GM21447 (cell line): ENCODE measurements around the gene CHMP2A.

Experiments used
- ATAC-seq: cut with Tn5 transposase; IDR thresholded peaks from one replicate; pipeline ENCODE4 v1.9.1; 2021; ENCODE audit not compliant: unreplicated experiment

CHMP2A gene

DNA sequence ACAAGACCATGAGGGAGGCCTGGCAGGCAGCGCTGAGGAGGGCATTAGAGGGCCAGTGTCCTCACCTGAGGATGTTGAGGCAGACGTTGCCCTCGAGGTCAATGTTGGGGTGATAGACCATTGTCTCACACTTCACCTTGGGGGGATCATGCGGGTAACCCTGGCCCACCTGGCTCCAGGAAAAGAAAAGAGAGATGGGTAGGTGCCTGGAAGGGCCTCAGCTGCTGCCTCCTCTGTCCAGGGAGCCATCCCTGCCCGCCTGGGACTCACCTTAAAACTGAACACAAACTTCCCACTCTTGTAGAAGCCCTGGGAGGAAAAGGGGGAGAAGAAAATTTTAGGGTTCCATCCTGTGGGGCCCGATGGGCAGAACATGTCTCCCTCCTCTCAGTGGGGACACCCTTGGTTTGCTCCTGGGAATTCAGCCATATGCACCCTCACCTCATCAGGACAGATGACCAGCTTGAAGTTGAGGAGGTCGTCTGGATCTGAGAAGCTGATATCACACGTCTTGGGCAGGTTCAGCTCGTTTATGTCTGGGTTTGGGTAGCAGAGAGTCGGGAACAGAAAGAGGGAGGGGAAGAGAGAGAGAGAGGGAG is 1.8 kb upstream of the CHMP2A start:
- no peak for ATAC-seq

DNA sequence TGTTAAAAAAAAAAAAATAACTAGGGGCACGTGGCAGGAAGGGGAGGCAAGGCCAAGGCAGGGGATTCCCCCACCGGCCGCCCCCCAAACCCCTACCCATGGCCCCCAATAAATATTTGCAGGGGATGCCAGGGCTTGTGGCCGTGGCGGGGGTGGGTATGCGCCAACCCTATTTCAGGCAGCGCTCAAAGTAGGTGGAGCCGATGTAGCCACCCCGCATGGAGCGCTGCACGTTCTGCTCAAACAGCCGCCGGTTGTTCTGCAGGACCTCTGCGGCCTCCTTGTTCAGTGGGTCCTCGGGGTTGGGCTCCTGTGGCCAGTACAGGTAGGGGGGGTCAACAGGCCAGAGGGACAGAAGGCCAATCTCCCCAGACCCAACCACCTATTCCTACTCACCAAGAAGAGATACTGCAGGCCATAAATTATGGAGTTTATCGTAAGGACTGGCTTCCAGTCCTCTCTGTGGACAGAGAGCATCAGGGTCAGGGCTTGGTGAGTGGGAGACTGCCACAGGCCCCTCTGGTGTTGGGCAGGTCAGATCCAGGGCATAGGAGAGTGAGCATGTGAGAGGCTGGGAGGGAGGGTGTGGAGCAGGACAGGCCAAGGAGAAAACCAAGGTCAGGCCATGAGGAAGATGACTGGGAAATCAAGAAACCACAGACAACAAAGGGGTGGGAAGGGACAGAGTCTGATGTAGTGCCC is 1.2 kb upstream of the CHMP2A start:
- ATAC-seq, result no peak

DNA sequence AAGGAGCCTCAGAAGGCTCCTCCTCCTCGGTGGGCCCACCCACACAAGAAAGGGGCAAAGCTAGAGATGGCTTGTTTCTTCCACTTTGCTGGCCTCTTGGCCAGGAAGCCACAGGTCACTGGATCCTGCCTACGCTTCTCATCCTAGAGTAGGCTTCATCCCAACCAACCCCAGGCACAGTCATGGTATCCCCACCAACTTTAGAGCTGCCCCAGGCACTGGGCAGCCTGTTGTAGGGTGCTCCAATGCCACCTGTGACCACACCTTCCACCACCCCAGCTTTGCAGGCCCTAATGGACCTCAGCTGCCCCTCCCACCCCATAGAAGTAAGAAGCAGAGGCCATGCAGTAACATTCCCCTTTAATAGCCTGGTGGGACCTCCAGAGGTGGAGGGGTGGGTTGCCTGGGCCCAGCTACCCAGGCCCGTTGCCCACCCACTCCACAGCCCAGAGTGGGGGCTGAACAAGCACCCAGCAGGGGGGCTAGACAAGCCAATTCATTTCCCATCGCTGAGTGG is 522 bp upstream of the CHMP2A start:
- ATAC-seq, result no peak

DNA sequence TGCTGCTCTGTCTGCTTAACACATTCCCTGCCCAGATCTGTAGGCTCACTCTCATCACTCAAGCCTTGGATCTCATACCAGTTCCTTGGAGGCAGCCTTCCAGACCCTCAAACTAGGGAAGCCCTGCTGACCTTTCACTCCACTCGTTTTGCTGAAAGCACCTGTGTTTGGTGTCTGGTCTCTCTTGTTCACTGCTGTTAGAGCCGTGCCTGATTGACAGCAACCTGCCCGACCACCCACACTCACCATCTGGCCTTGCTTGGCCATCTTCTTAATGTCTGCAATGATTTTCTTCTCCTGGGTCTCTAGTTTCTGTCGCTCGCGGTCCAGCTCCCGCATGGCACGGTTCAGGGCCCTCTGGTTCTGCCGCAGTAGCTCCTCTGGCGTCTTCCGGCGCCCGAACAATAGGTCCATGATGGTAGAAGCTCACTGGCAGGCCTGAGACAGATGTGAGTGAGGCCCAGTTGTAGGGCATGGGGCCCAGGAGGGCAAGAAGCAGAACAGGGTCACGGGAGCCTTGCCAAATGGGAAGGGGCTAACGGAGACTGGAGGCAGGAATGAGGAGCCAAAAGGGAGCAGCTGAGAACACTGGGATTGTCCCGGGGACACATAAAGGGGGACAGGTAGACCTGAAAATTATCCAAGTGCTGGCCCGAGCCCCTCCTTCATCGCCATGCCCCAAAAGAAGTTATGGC is 959 bp downstream of the CHMP2A start:
- no peak for ATAC-seq

DNA sequence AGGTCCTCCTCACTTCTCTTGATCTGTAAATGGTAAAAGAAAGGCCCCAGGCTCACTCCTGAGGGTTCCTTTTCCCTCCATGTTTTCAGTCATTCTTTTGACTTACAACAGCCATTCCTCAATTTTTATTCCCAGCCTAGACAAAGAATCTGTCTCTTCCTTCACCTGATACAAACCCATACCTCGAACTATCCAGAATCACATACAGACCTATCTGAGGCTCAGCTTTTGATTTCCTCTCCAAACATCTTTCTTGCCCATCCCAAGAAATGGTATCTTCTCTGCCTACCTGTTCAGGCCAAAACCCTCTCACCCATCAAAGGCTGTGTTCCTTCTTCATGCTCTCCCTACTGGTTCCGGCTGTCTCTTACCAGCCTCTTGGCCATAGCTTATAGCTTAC is 2.2 kb downstream of the CHMP2A start:
- no peak for ATAC-seq

DNA sequence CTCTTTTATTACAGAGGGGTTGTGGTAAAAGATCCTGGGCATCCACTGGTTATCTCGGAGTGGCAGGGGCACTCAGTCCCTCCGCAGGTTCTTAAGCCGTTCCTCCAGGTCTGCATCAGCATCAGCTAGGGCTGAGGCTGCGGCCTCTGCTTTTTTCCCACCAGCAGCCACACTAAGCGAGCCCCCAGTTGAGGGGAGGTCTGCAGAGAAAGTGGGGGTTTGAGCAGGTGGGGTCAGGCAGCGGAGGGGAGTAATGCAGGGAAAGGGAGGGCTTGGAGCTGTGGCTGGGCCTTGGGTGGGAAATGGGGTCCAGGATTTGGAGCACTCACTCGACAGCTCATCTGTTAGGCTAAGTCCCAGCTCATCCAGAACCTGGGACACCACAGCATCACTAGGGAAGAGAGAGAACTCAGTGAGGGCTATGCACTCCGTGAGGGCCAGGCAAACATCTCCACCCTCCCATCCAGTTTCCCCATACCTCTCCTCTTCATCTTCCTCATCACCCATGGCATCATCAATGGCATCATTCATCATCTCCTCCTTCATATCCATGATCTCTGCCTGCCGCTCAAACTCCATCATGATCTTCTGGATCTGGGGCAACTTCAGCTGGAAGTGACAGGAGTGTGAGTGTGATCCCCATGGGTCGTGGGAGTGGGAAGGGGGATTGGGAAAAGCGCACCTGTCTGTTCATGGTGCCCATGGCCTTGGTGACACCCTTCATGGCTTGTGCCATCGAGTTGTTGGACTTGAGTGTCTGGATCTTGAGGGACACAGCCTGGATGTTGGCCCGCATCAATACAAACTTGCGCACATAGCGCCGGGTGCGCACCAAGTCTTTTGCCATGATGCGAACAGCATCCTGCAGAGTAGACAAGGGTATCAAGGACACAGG is 3.1 kb downstream of the CHMP2A start:
- no peak for ATAC-seq

DNA sequence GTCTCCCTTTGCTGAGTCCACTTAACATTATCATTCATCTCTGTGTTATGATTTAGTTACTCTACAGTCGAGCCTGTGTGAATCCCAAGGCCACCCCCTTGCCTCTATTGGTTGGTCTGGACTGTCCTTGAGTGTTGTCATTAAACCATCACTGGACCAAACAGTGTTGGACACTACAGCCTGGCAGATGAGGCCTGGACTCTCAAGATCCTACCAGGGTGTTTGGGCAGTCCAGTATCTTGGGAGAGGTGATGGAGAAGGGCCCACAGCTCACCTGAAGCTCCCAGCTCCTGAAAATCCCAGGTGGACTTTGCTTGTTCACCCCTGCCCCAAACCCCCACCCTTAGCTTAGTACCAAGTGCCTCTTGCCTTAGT is 3.8 kb downstream of the CHMP2A start:
- ATAC-seq, result no peak

DNA sequence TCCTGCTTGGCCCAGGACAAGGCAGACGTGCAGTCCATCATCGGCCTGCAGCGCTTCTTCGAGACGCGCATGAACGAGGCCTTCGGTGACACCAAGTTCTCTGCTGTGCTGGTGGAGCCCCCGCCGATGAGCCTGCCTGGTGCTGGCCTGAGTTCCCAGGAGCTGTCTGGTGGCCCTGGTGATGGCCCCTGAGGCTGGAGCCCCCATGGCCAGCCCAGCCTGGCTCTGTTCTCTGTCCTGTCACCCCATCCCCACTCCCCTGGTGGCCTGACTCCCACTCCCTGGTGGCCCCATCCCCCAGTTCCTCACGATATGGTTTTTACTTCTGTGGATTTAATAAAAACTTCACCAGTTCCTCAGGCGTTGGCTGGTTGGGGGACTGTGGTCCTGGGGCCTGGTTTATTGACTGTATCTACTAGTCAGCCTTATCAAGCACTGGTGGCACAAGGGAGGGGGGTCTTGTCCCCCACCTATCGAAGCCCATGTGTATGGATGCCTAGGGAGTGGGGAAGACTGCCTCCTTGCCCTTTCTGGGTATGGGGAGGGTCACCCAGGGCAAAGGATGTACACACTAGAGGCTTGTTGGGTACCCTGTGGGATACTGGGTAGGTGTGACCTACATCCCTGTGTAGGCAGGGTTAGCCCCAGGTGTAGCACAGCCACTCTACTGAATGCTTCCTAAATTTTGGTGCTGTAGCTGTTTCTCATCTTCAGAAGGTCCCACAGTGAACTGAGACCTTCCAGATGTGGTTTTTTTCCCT is 4.4 kb downstream of the CHMP2A start:
- ATAC-seq, result no peak

DNA sequence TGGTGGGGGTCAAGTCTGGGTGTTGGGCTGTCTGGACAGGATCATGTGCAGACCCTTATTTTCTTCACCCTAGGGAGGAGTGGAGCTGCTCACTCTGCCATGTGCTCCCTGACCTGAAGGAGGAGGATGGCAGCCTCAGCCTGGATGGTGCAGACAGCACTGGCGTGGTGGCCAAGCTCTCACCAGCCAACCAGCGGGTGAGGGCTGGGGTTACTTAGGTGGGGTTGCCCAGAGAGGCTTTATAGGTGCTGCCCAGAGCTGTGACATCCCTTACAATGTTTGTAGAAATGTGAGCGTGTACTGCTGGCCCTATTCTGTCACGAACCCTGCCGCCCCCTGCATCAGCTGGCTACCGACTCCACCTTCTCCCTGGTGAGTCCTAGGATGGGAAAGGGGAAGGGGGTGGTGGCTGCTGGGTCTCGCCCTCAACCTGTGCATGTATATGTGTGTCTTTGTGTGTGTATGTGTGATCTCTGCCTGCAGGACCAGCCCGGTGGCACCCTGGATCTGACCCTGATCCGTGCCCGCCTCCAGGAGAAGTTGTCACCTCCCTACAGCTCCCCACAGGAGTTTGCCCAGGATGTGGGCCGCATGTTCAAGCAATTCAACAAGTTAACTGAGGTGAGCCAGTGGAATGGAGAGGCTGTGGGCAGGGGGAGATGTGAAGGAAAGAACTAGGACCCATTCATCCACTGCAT is 5.1 kb downstream of the CHMP2A start:
- ATAC-seq, result no peak

DNA sequence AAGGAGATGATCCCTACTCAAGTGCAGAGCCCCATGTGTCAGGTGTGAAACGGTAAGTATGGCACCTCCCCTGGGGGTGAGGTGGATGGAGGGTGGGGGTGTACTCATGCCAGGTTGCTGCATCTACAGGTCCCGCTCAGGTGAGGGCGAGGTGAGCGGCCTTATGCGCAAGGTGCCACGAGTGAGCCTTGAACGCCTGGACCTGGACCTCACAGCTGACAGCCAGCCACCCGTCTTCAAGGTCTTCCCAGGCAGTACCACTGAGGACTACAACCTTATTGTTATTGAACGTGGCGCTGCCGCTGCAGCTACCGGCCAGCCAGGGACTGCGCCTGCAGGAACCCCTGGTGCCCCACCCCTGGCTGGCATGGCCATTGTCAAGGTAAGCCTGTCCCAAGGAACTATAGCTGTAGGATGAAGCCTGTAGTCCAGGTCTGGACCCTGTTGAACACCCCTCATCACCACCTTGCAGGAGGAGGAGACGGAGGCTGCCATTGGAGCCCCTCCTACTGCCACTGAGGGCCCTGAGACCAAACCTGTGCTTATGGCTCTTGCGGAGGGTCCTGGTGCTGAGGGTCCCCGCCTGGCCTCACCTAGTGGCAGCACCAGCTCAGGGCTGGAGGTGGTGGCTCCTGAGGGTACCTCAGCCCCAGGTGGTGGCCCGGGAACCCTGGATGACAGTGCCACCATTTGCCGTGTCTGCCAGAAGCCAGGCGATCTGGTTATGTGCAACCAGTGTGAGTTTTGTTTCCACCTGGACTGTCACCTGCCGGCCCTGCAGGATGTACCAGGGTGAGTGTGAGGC is 5.8 kb downstream of the CHMP2A start:
- no peak for ATAC-seq

DNA sequence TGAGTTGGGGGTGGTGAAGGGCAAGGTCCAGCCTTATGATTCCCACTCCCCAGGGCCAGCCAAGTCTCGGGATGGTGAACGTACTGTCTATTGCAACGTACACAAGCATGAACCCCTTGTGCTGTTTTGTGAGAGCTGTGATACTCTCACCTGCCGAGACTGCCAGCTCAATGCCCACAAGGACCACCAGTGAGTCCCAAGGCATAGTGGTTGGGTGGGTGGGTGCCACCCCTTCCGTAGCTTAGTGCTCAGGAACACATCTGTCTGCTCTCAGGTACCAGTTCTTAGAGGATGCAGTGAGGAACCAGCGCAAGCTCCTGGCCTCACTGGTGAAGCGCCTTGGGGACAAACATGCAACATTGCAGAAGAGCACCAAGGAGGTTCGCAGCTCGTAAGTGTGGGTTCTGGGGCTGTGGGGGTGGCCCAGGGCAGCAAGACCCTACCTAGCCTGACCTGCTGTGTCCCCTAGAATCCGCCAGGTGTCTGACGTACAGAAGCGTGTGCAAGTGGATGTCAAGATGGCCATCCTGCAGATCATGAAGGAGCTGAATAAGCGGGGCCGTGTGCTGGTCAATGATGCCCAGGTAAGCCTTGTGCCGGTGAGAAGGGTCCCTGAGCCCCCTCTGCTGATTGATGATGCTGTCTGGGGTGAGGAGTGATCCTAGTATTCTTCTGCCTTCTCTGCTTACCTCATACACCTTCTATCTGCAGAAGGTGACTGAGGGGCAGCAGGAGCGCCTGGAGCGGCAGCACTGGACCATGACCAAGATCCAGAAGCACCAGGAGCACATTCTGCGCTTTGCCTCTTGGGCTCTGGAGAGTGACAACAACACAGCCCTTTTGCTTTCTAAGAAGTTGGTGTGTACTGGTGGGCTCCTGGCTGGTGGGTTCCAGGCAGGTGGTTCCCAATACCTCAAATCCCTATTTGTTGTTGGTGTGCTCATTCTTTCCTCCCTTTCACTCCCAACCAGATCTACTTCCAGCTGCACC is 7.3 kb downstream of the CHMP2A start:
- ATAC-seq, result no peak

DNA sequence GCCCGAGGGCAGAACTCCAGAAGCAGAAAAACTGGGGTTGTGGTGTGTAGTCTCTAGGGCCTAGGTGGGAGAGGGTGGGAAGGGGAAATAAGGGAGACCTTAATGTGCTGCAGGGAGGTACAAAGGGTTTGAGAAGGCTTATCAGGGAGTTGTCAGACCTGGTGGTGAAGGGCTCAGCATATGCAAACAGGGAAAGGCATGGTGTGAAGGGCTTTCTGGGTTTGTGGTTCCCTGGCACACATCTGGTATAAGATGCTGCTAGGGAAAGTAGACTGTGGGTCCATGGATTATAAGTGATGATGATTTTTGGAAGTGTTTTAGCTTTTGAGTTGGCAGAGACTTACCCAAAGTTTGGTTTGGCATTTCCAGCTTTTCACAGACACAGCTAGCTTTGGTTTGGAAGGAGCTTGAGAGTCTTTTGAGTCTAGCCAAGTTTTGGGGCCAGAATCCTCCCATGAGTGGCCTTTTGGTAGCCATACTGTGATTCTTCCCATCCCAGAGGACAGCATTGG is 8.8 kb downstream of the CHMP2A start:
- no peak for ATAC-seq

DNA sequence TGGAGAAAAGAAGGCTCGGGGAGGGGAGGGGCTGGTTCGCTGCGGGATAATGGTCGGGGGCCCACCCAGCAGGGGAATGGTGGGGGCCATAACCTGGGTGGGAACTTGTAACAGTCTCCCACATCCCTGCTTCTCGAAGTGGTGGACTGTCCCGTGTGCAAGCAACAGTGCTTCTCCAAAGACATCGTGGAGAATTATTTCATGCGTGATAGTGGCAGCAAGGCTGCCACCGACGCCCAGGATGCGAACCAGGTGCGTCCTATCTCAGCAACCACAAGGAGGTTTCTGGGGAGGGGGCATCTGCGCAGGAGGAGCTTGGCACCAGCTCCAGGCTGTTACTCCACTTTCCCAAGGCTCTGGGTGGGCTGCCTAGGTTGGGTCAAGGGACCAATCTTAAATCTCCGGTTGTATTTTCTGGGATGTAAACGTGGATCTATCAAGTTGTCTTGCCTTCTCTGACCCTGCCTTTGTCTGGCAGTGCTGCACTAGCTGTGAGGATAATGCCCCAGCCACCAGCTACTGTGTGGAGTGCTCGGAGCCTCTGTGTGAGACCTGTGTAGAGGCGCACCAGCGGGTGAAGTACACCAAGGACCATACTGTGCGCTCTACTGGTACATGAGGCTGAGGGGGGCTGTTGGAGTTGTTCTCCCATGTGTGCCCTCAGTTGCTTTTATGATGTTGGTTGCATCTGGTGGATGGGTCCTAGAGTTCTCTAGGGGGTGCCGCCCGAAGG is 9.5 kb downstream of the CHMP2A start:
- ATAC-seq, result no peak

DNA sequence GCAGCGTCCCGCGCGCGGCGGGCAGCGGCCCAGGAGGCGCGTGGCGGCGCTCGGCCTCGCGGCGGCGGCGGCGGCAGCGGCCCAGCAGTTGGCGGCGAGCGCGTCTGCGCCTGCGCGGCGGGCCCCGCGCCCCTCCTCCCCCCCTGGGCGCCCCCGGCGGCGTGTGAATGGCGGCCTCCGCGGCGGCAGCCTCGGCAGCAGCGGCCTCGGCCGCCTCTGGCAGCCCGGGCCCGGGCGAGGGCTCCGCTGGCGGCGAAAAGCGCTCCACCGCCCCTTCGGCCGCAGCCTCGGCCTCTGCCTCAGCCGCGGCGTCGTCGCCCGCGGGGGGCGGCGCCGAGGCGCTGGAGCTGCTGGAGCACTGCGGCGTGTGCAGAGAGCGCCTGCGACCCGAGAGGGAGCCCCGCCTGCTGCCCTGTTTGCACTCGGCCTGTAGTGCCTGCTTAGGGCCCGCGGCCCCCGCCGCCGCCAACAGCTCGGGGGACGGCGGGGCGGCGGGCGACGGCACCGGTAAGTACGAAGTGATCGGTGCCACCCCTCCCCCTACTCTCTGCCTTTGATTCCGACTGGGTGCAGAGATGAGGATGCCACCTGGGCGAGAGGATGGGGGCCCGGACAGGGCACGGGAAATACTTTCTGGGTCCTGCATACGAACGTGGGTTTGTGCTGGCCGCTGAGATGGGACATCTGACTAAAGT is 10.2 kb downstream of the CHMP2A start:
- ATAC-seq, result peak; percentile 35

DNA sequence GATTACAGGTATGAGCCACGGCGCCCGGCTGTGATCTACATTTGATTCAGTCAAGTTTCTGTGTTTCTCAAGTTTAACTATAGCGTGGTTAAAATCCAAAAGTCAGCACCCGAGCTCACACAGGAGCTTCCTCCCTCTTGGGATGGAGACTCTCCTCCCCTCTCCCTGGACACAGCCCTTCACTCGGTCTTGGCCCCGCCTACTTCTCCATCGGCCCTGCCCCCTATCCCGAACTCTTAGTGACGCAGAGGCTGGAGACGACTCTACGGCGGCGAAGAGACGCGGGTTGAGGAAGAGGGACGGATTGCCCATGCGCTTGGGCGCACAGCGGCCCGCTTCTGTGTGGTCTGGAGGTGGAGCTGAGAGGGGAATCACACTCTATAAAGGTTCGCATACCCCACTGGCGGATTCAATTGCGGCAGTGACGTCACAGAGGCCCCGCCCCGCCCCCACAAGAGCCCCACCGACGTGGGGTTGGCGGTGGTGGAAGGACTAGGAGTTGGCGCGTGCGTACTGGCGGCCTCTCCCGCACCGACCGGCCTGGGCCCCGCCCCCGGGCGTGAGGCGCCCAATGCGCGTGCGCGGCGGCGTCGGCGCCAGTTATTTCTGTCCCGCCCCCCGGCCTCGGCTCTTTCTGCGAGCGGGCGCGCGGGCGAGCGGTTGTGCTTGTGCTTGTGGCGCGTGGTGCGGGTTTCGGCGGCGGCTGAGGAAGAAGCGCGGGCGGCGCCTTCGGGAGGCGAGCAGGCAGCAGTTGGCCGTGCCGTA is 10.9 kb downstream of the CHMP2A start, which contains the start of gene TRIM28:
TSS of gene TRIM28 (plus strand) at position 239 of the 765 bp plus-strand sequence. CDS start 694 bp downstream, outside the sequence.
- peak; percentile 79 for ATAC-seq
